Measurements from ENCODE around the gene LCN2. TPM values are rescaled to one million over a fixed set of nuclear protein-coding genes. Genes with fewer than 3 reads are reported as not detected.

LCN2 gene
- total and polyA plus RNA-seq, 3 donors from 2014 or later, result 2.2 TPM; not detected in 2

DNA sequence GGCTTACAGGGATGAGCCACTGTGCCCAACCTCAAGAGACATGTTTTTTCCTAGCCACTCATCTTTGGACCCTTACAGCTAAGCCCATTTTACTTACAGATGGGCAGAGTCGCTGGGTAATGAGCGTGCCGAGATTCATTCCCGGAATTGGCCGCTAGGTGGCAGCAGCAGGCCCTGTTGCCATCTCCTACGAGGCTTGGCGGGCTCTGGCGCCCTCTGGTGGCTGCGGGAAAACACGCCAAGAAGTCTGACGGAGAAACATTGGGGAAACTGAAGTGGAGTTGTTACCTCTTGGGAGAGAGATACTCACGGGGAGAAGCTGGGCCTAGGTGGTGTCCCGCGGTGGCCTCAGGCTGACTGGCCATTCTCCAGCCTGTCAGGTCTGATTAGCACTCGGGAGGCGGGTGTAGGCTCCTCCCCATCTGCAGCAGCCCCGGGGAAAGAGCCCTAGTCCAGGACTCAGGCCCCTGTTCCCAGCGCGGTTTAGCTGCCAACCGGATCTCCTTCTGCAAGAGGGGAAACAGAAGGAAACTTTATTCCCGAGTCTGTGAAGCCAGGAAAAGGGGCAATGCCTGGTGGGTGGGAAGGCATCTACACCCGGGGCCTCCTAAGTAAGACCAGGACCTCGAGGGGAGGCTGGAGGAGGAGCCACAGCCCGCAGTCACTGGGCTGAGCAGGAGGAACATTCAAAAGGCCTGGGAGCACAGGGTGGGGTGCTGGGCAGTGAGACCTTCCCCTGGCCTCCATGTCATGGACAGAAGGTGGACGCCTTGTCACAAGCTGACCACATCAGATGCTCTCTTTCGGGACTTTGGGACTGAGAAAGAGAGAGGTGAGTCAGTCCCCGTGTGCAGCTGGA lies 31.4 kb upstream of the LCN2 start:
- peak; percentile 96 for DNase-seq
- TF ChIP-seq, protein P1, sequence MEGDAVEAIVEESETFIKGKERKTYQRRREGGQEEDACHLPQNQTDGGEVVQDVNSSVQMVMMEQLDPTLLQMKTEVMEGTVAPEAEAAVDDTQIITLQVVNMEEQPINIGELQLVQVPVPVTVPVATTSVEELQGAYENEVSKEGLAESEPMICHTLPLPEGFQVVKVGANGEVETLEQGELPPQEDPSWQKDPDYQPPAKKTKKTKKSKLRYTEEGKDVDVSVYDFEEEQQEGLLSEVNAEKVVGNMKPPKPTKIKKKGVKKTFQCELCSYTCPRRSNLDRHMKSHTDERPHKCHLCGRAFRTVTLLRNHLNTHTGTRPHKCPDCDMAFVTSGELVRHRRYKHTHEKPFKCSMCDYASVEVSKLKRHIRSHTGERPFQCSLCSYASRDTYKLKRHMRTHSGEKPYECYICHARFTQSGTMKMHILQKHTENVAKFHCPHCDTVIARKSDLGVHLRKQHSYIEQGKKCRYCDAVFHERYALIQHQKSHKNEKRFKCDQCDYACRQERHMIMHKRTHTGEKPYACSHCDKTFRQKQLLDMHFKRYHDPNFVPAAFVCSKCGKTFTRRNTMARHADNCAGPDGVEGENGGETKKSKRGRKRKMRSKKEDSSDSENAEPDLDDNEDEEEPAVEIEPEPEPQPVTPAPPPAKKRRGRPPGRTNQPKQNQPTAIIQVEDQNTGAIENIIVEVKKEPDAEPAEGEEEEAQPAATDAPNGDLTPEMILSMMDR (IDR thresholded peaks at IDR 0.05), result peak; percentile 100
- no peak for TF ChIP-seq POLR2A (IDR thresholded peaks at IDR 0.05)
- no peaks in the 10 kb centered on the region for H3K36me3 ChIP-seq (ENCODE audit: low read depth, missing control alignments)
- 8 to 9% methylated on average over 15 to 27 of the region's 27 CpGs for WGBS, 2 donors
- no peaks in the 10 kb centered on the region for H3K9me3 ChIP-seq
- no peak overlapping the region for H3K27ac ChIP-seq
- peak overlapping the region in 1 of 2 donors; percentile 36 for H3K4me3 ChIP-seq
- intact Hi-C loops (cut with DNase I; ENCODE audit: low total_unique reads), result loop anchor here (5.0 kb wide), 1 partner anchor 176 kb away; no protein-coding TSS in a partner anchor
- no peaks in the 10 kb centered on the region for H3K27me3 ChIP-seq
- H3K4me1 ChIP-seq, result peaks cover 3% of the 10 kb centered on the region

DNA sequence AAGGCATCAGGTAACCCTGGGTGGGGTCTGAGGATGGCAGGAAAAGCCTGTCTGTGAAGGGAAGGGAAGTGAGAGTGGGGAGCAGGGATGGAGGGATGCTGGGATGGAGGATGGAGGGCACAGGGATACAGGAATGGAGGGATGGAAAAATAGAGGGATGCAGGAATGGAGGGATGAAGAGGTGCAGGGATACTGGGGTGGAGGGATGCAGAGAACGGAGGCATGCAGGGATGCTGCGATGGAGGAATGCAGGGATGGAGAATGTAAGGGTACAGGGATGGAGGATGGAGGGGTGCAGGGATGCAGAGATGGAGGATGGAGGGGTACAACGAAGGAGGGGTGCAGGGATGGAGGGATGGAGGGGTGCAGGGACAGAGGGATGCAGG lies 30.8 kb upstream of the LCN2 start:
- Histone ChIP-seq H3K4me3 (no peak overlapping the region), H3K27me3 (no peaks in the 10 kb centered on the region), H3K4me1 (peaks cover 3% of the 10 kb centered on the region), H3K9me3 (no peaks in the 10 kb centered on the region), H3K36me3 (ENCODE audit: low read depth, missing control alignments) (no peaks in the 10 kb centered on the region), H3K27ac (no peak overlapping the region)
- 34 to 36% methylated on average over 3 of the region's 3 CpGs for WGBS, 2 donors
- intact Hi-C loops (cut with DNase I; ENCODE audit: low total_unique reads), result loop anchor here (5.0 kb wide), 1 partner anchor 176 kb away; no protein-coding TSS in a partner anchor
- no peak for DNase-seq
- TF ChIP-seq POLR2A (IDR thresholded peaks at IDR 0.05), result no peak
- TF ChIP-seq, protein P1 (IDR thresholded peaks at IDR 0.05), result no peak

DNA sequence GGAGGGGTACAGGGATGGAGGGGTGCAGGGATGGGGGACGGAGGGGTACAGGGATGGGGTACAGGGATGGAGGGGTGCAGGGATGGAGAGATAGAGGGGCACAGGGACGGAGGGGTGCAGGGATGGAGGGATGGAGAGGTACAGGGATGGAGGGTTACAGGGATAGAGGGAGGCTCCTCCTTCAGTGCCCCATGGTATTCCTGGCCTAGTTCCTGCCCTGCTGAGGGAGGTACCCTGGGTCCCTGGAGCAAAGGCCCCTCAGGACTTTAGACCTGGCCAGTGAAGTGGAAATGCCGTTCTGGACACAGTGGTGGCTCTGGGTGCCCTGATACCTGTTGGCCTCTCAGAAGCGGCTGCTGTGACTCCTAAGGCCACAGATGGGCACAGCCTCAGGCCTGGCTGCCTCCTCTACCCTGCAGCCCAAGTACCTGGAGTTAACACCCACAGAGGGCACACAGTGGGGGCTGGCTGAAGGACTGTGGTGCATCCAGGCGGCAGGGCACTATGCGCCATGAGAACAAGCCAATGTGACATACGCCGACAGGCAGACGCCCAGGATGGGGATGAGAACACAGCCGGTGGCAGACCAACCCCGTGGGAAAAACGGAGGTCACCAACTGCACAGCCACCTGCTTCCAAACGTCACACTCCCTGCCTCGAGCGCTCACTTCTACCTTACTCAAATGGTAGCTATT lies 30.1 kb upstream of the LCN2 start:
- intact Hi-C loops (cut with DNase I; ENCODE audit: low total_unique reads), result loop anchor here (5.0 kb wide), 1 partner anchor 177 kb away; no protein-coding TSS in a partner anchor
- Histone ChIP-seq H3K36me3 (ENCODE audit: low read depth, missing control alignments) (no peaks in the 10 kb centered on the region), H3K9me3 (no peaks in the 10 kb centered on the region), H3K27ac (no peak overlapping the region), H3K4me3 (no peak overlapping the region), H3K27me3 (no peaks in the 10 kb centered on the region), H3K4me1 (peaks cover 3% of the 10 kb centered on the region)
- TF ChIP-seq POLR2A (IDR thresholded peaks at IDR 0.05), result no peak
- TF ChIP-seq, protein P1 (IDR thresholded peaks at IDR 0.05), result no peak
- WGBS, 2 donors, result 85% methylated on average over 15 of the region's 15 CpGs
- DNase-seq, result no peak

DNA sequence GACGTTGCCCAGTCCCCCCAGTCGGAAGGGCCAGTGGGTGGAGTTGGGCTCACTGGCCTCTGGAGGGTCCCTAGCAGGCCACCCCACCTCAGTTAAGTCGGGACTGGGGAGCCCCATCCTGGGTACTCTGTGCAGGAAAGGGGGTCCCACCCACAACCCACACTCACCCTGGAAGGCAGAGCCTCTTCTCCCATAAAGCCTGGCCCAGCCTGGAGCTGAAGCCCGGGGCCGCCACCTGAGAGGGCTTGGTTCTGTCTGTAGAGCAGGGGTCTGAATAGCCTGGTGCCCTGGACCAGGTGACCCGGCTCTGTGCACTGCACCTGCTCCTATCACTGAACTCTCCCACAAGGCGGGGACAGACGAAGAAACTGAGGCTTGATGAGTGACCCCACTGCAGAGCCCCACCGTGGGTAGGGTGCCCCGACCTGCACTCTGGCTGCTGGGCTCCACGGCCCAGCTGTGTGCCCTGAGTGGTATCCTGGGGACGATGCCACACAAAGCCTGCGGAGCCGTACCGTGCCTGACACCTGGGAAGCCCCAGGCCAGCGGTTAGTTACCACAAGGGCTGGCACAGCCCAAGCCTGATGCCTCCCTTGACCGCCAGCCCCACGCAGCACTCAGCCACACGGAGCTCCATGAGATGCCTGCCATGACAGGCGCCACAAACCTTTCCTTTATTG lies 29.1 kb upstream of the LCN2 start:
- no peaks in the 10 kb centered on the region for H3K36me3 ChIP-seq (ENCODE audit: low read depth, missing control alignments)
- TF ChIP-seq POLR2A (IDR thresholded peaks at IDR 0.05), result no peak
- TF ChIP-seq, protein P1 (IDR thresholded peaks at IDR 0.05), result no peak
- intact Hi-C loops (cut with DNase I; ENCODE audit: low total_unique reads), result no loop called here
- H3K27ac ChIP-seq, result no peak overlapping the region
- no peak for DNase-seq
- 81 to 89% methylated on average over 11 to 20 of the region's 20 CpGs for WGBS, 2 donors
- H3K4me3 ChIP-seq, result no peak overlapping the region
- H3K9me3 ChIP-seq, result no peaks in the 10 kb centered on the region
- no peaks in the 10 kb centered on the region for H3K27me3 ChIP-seq
- peaks cover 3% of the 10 kb centered on the region for H3K4me1 ChIP-seq
